HG03575 (cell line): ENCODE measurements around the gene WIPF2.

Experiments
- ATAC-seq: cut with Tn5 transposase; IDR thresholded peaks from one replicate; pipeline ENCODE4 v1.9.1; 2021; ENCODE audit not compliant: unreplicated experiment, insufficient number of reproducible peaks, low FRiP score; ENCODE audit errors: extremely low read depth

The WIPF2 gene

GRCh38 chr17:40218740-40219593, at the start of gene WIPF2:
WIPF2 (plus strand) TSS chr17:40219304; CDS start chr17:40256460, 37,156 bp downstream.
- no peak for ATAC-seq

GRCh38 chr17:40170325-40170724, 48.8 kb upstream of the WIPF2 start:
- no peak for ATAC-seq

- no peak for ATAC-seq
These were observed 47.4 kb upstream of the WIPF2 start for GRCh38 chr17:40171750-40172149.

- no peak for ATAC-seq
These were observed 45.9 kb upstream of the WIPF2 start for GRCh38 chr17:40173091-40173777.

- no peak for ATAC-seq
These were observed 45.3 kb upstream of the WIPF2 start for GRCh38 chr17:40173778-40174135.

GRCh38 chr17:40174514-40174913, 44.6 kb upstream of the WIPF2 start:
- no peak for ATAC-seq

- no peak for ATAC-seq
These were observed 43.0 kb upstream of the WIPF2 start for GRCh38 chr17:40175928-40176753.

- no peak for ATAC-seq
These were observed 42.4 kb upstream of the WIPF2 start for GRCh38 chr17:40176754-40177110.

GRCh38 chr17:40177275-40177874, 41.7 kb upstream of the WIPF2 start, which contains the start of gene RAPGEFL1:
RAPGEFL1 (plus strand) TSS chr17:40177470; CDS start chr17:40177862, 392 bp downstream.
- no peak for ATAC-seq

- ATAC-seq: no peak
These were observed 41.0 kb upstream of the WIPF2 start for GRCh38 chr17:40178021-40178601.

GRCh38 chr17:40178660-40179059, 40.4 kb upstream of the WIPF2 start:
- ATAC-seq: no peak

GRCh38 chr17:40179923-40180659, 39.0 kb upstream of the WIPF2 start:
- no peak for ATAC-seq

GRCh38 chr17:40180694-40181093, 38.4 kb upstream of the WIPF2 start:
- ATAC-seq: no peak

GRCh38 chr17:40181205-40181604, 37.9 kb upstream of the WIPF2 start:
- no peak for ATAC-seq

GRCh38 chr17:40182606-40183005, 36.5 kb upstream of the WIPF2 start:
- ATAC-seq: no peak

GRCh38 chr17:40187238-40187637, 31.9 kb upstream of the WIPF2 start:
- no peak for ATAC-seq

- ATAC-seq: no peak
These were observed 30.4 kb upstream of the WIPF2 start for GRCh38 chr17:40188694-40189093.
